ENCODE results near the gene ST8SIA1. TPM values are rescaled to one million over a fixed set of nuclear protein-coding genes. Genes with fewer than 3 reads are reported as not detected.

Gene ST8SIA1
- total and polyA plus RNA-seq, 2 of the 4 experiments (the other 2 are of a cell fraction): not detected

- no peak overlapping the region for H3K23ac ChIP-seq (ENCODE audit: low read depth, low read length)
- TF ChIP-seq POLR2A (IDR thresholded peaks at IDR 0.05; ENCODE audit: low read depth, low read length) (no peak), SMC3 (IDR thresholded peaks at IDR 0.05; ENCODE audit: low read depth, low read length) (no peak), MAZ (IDR thresholded peaks at IDR 0.05; ENCODE audit: borderline replicate concordance, low read depth, low read length) (no peak), CHD1 (IDR thresholded peaks at IDR 0.05; ENCODE audit: low read depth, low read length) (no peak), RAD21 (IDR thresholded peaks at IDR 0.05; ENCODE audit: low read length) (no peak), FOS (IDR thresholded peaks at IDR 0.05; ENCODE audit: low read depth, low read length) (no peak), RCOR1 (IDR thresholded peaks at IDR 0.05; ENCODE audit: insufficient replicate concordance, low read length) (no peak), BHLHE40 (IDR thresholded peaks at IDR 0.05; ENCODE audit: low read depth, low read length) (no peak), MAFK (IDR thresholded peaks at IDR 0.05; ENCODE audit: low read depth, low read length) (no peak), RFX5 (IDR thresholded peaks at IDR 0.05; ENCODE audit: low read depth, low read length) (no peak), CEBPB (IDR thresholded peaks at IDR 0.05; ENCODE audit: low read depth, low read length) (no peak), NFE2L2 (IDR thresholded peaks at IDR 0.05; ENCODE audit: low read depth, low read length) (no peak), MXI1 (IDR thresholded peaks at IDR 0.05; ENCODE audit: borderline replicate concordance, low read depth, low read length) (no peak)
- TF ChIP-seq, protein P1, sequence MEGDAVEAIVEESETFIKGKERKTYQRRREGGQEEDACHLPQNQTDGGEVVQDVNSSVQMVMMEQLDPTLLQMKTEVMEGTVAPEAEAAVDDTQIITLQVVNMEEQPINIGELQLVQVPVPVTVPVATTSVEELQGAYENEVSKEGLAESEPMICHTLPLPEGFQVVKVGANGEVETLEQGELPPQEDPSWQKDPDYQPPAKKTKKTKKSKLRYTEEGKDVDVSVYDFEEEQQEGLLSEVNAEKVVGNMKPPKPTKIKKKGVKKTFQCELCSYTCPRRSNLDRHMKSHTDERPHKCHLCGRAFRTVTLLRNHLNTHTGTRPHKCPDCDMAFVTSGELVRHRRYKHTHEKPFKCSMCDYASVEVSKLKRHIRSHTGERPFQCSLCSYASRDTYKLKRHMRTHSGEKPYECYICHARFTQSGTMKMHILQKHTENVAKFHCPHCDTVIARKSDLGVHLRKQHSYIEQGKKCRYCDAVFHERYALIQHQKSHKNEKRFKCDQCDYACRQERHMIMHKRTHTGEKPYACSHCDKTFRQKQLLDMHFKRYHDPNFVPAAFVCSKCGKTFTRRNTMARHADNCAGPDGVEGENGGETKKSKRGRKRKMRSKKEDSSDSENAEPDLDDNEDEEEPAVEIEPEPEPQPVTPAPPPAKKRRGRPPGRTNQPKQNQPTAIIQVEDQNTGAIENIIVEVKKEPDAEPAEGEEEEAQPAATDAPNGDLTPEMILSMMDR (conservative IDR thresholded peaks at IDR 0.05; ENCODE audit: low read depth, low read length): no peak
- TF ChIP-seq, protein P2, sequence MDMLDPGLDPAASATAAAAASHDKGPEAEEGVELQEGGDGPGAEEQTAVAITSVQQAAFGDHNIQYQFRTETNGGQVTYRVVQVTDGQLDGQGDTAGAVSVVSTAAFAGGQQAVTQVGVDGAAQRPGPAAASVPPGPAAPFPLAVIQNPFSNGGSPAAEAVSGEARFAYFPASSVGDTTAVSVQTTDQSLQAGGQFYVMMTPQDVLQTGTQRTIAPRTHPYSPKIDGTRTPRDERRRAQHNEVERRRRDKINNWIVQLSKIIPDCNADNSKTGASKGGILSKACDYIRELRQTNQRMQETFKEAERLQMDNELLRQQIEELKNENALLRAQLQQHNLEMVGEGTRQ (IDR thresholded peaks at IDR 0.05; ENCODE audit: low read depth, low read length): no peak
- TF ChIP-seq, protein P3, sequence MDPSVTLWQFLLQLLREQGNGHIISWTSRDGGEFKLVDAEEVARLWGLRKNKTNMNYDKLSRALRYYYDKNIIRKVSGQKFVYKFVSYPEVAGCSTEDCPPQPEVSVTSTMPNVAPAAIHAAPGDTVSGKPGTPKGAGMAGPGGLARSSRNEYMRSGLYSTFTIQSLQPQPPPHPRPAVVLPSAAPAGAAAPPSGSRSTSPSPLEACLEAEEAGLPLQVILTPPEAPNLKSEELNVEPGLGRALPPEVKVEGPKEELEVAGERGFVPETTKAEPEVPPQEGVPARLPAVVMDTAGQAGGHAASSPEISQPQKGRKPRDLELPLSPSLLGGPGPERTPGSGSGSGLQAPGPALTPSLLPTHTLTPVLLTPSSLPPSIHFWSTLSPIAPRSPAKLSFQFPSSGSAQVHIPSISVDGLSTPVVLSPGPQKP (IDR thresholded peaks at IDR 0.05; ENCODE audit: borderline replicate concordance, low read depth, low read length): no peak
- no peaks in the 10 kb centered on the region for H3K9me1 ChIP-seq (ENCODE audit: insufficient read depth, low read length)
- H4K20me1 ChIP-seq (ENCODE audit: insufficient read depth, low read length): no peaks in the 10 kb centered on the region
- H2BK15ac ChIP-seq (ENCODE audit: low read depth, low read length): no peak overlapping the region
- H3K56ac ChIP-seq (ENCODE audit: extremely low read depth, insufficient read depth, low read length): no peak overlapping the region
- H3K27me3 ChIP-seq (ENCODE audit: control insufficient read depth, insufficient read depth, low read length): no peaks in the 10 kb centered on the region
- POLR2A ChIA-PET (ENCODE audit: unreplicated experiment): no interaction called here
- no TSS peak for BruUV-seq (replicated peaks)
- WGBS, 2 experiments (ENCODE audit: extremely low coverage in 2 of 2, insufficient read length in 1 of 2): no CpG with 5 or more reads among the region's 1 CpG
- no peak overlapping the region for H3K27ac ChIP-seq (ENCODE audit: insufficient read depth, low read length)
- H3K79me1 ChIP-seq (ENCODE audit: low read depth in 1 of 2, low read length in 2 of 2): no peaks in the 10 kb centered on the region
- no peak overlapping the region for H2AFZ ChIP-seq (replicated peaks; ENCODE audit: low read length, poor library complexity)
- H4K91ac ChIP-seq (ENCODE audit: insufficient read depth, low read depth, low read length): no peak overlapping the region
- H3K18ac ChIP-seq (ENCODE audit: low read depth, low read length): no peak overlapping the region
- in situ Hi-C loops (cut with MboI; ENCODE audit: low sequenced_read_pairs) (no loop called here), dilution Hi-C loops (cut with HindIII; ENCODE audit: low sequenced_read_pairs, unreplicated experiment) (no loop called here), intact Hi-C loops (cut with micrococcal nuclease) (no loop called here)
- no peak overlapping the region for H2BK120ac ChIP-seq (ENCODE audit: low read depth, low read length)
- H3K4me2 ChIP-seq (ENCODE audit: low read depth, low read length): no peak overlapping the region
- no peak overlapping the region for H4K8ac ChIP-seq (ENCODE audit: low read depth in 2 of 2, low read length in 2 of 2)
- no peak overlapping the region for H3K4ac ChIP-seq (ENCODE audit: low read depth, low read length)
- DNase-seq (no peak), ATAC-seq (ENCODE audit: low read depth) (no peak)
- no peak overlapping the region for H3K9ac ChIP-seq (ENCODE audit: low read depth, low read length)
- no peaks in the 10 kb centered on the region for H3K9me3 ChIP-seq (ENCODE audit: control insufficient read depth, insufficient read depth, low read length)
- CTCF ChIA-PET: interaction anchor here (0.6 kb wide), 1 partner anchor 659 kb away, joined by 6 read pairs; no protein-coding TSS in a partner anchor
- H2BK5ac ChIP-seq (ENCODE audit: low read depth, low read length, poor library complexity, severe bottlenecking): no peak overlapping the region
- H4K5ac ChIP-seq (ENCODE audit: low read depth, low read length): no peak overlapping the region
- H2AK5ac ChIP-seq (ENCODE audit: low read depth, low read length): no peak overlapping the region
- H3K14ac ChIP-seq (replicated peaks; ENCODE audit: low read depth, low read length): no peak overlapping the region
- H2BK20ac ChIP-seq (ENCODE audit: low read depth, low read length): no peak overlapping the region
- H3K4me1 ChIP-seq (ENCODE audit: control insufficient read depth, insufficient read depth, low read length): no peaks in the 10 kb centered on the region
- no peak overlapping the region for H2AK9ac ChIP-seq (replicated peaks; ENCODE audit: low read depth, low read length, poor library complexity)
- H3K4me3 ChIP-seq (ENCODE audit: insufficient read depth, low read depth, low read length): no peak overlapping the region
- H3K36me3 ChIP-seq (ENCODE audit: control insufficient read depth, insufficient read depth, low read length): no peaks in the 10 kb centered on the region
These were observed 21.7 kb upstream of the ST8SIA1 start for GRCh38 chr12:22356231-22356630.
